Panc1 (cell line): Measurements from ENCODE around the gene CHCHD10.

Source experiments
- CTCF ChIP-seq: fragments of 450-650 bp; IDR thresholded peaks from 2 replicates; pipeline ENCODE4 v1.5.1; 2017; ENCODE audit warnings: mild to moderate bottlenecking
- POLR2AphosphoS5 ChIP-seq: IDR thresholded peaks from 2 replicates; pipeline ENCODE4 v1.6.1; 2012; ENCODE audit warnings: mild to moderate bottlenecking, low read depth, low read length, moderate library complexity
- REST ChIP-seq, 2 experiments: IDR thresholded peaks; 2 replicates each; pipeline ENCODE4 v1.6.1; 2011 to 2012; ENCODE audit warnings: low read depth in 2 of 2, control low read depth in 1 of 2, low read length in 1 of 2, mild to moderate bottlenecking in 1 of 2, moderate library complexity in 1 of 2; ENCODE audit not compliant: insufficient read depth in 1 of 2
- SIN3A ChIP-seq: IDR thresholded peaks from 2 replicates; pipeline ENCODE4 v1.6.1; 2012; ENCODE audit warnings: low read depth, mild to moderate bottlenecking, low read length, moderate library complexity, borderline replicate concordance; ENCODE audit not compliant: insufficient read depth
- TCF7L2 ChIP-seq: IDR thresholded peaks from 2 replicates; pipeline ENCODE4 v1.6.1; 2011; ENCODE audit warnings: mild to moderate bottlenecking, low read depth, low read length, inconsistent platforms

GRCh38 chr22:23718371-23719165 lies 49.2 kb downstream of the CHCHD10 start:
- TF ChIP-seq TCF7L2 (no peak), CTCF (no peak), POLR2AphosphoS5 (no peak), REST (IDR thresholded peaks at IDR 0.05; ENCODE audit: insufficient read depth in 1 of 2, low read depth in 2 of 2, low read length in 1 of 2) (no peak), SIN3A (no peak)
